NB4 (cell line): ENCODE results near the gene CAMK2A.

Experiments
- POLR2A ChIP-seq: IDR thresholded peaks from 2 replicates; pipeline ENCODE4 v1.6.1; 2011; ENCODE audit warnings: mild to moderate bottlenecking; ENCODE audit not compliant: insufficient read length; ENCODE audit errors: extremely low read depth
- TF ChIP-seq, protein P1 (sequence below): IDR thresholded peaks from one replicate; pipeline ENCODE4 v1.5.1; 2012; ENCODE audit warnings: low read depth, low read length

DNA sequence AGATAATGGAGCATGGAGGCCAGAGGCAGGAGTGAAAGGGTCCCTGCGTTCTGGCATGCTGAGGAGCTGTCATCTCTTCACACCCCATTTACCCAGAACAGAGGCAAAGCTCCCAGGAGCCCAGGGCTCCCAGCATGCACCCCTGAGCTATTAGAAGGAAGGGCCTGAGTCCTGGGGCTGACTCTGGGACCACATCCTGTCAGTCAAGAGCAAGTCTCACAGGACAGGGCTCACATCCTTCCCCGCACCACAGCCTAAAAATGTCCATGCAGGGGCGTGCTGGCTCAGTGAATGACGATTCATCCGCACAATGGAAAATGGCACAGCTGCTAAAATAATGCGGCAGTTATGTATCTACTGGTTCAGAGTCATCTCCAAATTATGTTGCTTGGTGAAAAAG, 31.4 kb downstream of the CAMK2A start:
- TF ChIP-seq POLR2A, result no peak
- TF ChIP-seq, protein P1, sequence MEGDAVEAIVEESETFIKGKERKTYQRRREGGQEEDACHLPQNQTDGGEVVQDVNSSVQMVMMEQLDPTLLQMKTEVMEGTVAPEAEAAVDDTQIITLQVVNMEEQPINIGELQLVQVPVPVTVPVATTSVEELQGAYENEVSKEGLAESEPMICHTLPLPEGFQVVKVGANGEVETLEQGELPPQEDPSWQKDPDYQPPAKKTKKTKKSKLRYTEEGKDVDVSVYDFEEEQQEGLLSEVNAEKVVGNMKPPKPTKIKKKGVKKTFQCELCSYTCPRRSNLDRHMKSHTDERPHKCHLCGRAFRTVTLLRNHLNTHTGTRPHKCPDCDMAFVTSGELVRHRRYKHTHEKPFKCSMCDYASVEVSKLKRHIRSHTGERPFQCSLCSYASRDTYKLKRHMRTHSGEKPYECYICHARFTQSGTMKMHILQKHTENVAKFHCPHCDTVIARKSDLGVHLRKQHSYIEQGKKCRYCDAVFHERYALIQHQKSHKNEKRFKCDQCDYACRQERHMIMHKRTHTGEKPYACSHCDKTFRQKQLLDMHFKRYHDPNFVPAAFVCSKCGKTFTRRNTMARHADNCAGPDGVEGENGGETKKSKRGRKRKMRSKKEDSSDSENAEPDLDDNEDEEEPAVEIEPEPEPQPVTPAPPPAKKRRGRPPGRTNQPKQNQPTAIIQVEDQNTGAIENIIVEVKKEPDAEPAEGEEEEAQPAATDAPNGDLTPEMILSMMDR, result no peak
